Endothelial cell of umbilical vein (primary cell): ENCODE data around the gene LILRB3. TPM values are rescaled to one million over a fixed set of nuclear protein-coding genes. Genes with fewer than 3 reads are reported as not detected.

Source experiments
- BruUV-seq: library from RNA; stranded (reverse); fragments of 400-500 nt; replicated peaks from 2 replicates; lab custom pipeline; 2021; lab: Mats Ljungman, UMichigan
- CTCF ChIA-PET: fragments of 300-600, 350-600 bp; sonication (Branson Sonifier 250); formaldehyde crosslinking; loops from one replicate; lab custom pipeline; 2021; ENCODE audit warnings: antibody characterized with exemption, inconsistent platforms; lab: Charles Lee
- POLR2A ChIA-PET: fragments of 300-600, 350-600 bp; sonication (Branson Sonifier 250); formaldehyde crosslinking; loops from one replicate; lab custom pipeline; 2021; ENCODE audit warnings: antibody characterized with exemption, inconsistent platforms; lab: Charles Lee
- DNase-seq: peaks from one replicate; pipeline ENCODE4 v3.0.0-alpha.2; 2011; ENCODE audit warnings: low read depth, low spot score
- FAIRE-seq: peaks from 2 replicates; lab custom pipeline; 2011; peaks lifted over from hg19 to GRCh38; lab: Jason Lieb, UNC
- H2AFZ ChIP-seq: 2 replicates; pipeline ENCODE4 v1.6.0; 2012; ENCODE audit warnings: low read depth, low read length, control low read depth, inconsistent platforms
- H3K27ac ChIP-seq: 2 replicates; pipeline ENCODE4 v1.5.1; 2011; ENCODE audit warnings: low read depth, mild to moderate bottlenecking, control low read depth, low read length, moderate library complexity; ENCODE audit not compliant: insufficient read depth
- H3K27me3 ChIP-seq, 2 experiments: 2 replicates each; pipeline versions ENCODE4 v1.6.0 to v1.6.1; 2011; ENCODE audit warnings: low read length in 2 of 2, mixed read lengths in 1 of 2; ENCODE audit not compliant: control insufficient read depth in 2 of 2, insufficient read depth in 2 of 2
- H3K36me3 ChIP-seq, 2 experiments: 2 replicates in 1 of 2; 3 replicates in 1 of 2; pipeline ENCODE4 v1.5.1; 2011; ENCODE audit warnings: low read length in 2 of 2, mild to moderate bottlenecking in 1 of 2, moderate library complexity in 1 of 2; ENCODE audit not compliant: control insufficient read depth in 2 of 2, insufficient read depth in 2 of 2; ENCODE audit errors: extremely low read depth in 1 of 2
- H3K4me1 ChIP-seq: 3 replicates; pipeline ENCODE4 v1.5.1; 2011; ENCODE audit warnings: mild to moderate bottlenecking, low read length; ENCODE audit not compliant: control insufficient read depth, insufficient read depth; ENCODE audit errors: extremely low read depth
- H3K4me2 ChIP-seq: 2 replicates; pipeline ENCODE4 v1.6.1; 2011; ENCODE audit warnings: low read length, control low read depth, mixed read lengths; ENCODE audit not compliant: insufficient read depth
- H3K4me3 ChIP-seq, 3 experiments: fragments of 200-600 bp in 1 of 3; sonication (generic), shearing (Covaris generic) in 1 of 3; replicated peaks in 1 of 3; 2 replicates each; pipeline ENCODE4 v1.5.1; 2011 to 2016; ENCODE audit warnings: control low read depth in 3 of 3, low read length in 3 of 3, mild to moderate bottlenecking in 2 of 3, inconsistent platforms in 1 of 3, low read depth in 1 of 3, moderate library complexity in 1 of 3; ENCODE audit not compliant: insufficient read depth in 1 of 3
- H3K79me2 ChIP-seq: 2 replicates; pipeline ENCODE4 v1.6.0; 2012; ENCODE audit warnings: low read length, inconsistent platforms; ENCODE audit not compliant: control insufficient read depth, insufficient read depth
- H3K9ac ChIP-seq: replicated peaks from 2 replicates; pipeline ENCODE3; 2011; ENCODE audit warnings: low read length, control low read depth; ENCODE audit not compliant: insufficient read depth; ENCODE audit errors: extremely low read depth
- H3K9me1 ChIP-seq: replicated peaks from 3 replicates; pipeline ENCODE4 v1.6.0; 2011; ENCODE audit warnings: mild to moderate bottlenecking, low read length; ENCODE audit not compliant: control insufficient read depth, insufficient read depth; ENCODE audit errors: extremely low read depth
- H3K9me3 ChIP-seq: replicated peaks from 2 replicates; pipeline ENCODE4 v1.5.1; 2012; ENCODE audit warnings: low read length, inconsistent platforms; ENCODE audit not compliant: control insufficient read depth, insufficient read depth
- H4K20me1 ChIP-seq: replicated peaks from 2 replicates; pipeline ENCODE3; 2011; ENCODE audit warnings: mild to moderate bottlenecking, low read length; ENCODE audit not compliant: control insufficient read depth, insufficient read depth; ENCODE audit errors: extremely low read depth
- CTCF ChIP-seq, 2 donors: IDR thresholded peaks; 1 replicate in 1 of 2; 2 replicates in 1 of 2; pipeline ENCODE4 v1.5.1; 2011; ENCODE audit warnings: low read length in 2 of 2, mild to moderate bottlenecking in 2 of 2, moderate library complexity in 2 of 2, control low read depth in 1 of 2, inconsistent platforms in 1 of 2, low read depth in 1 of 2; ENCODE audit not compliant: insufficient read depth in 1 of 2; ENCODE audit errors: extremely low read depth in 1 of 2
- EZH2 ChIP-seq: IDR thresholded peaks from 2 replicates; pipeline ENCODE4 v1.6.1; 2012; ENCODE audit warnings: borderline replicate concordance, low read depth, mild to moderate bottlenecking, moderate library complexity, low read length, inconsistent platforms; ENCODE audit not compliant: severe bottlenecking
- FOS ChIP-seq: IDR thresholded peaks from 2 replicates; pipeline ENCODE4 v1.6.1; 2011; ENCODE audit warnings: mild to moderate bottlenecking, low read length, moderate library complexity, borderline replicate concordance; ENCODE audit not compliant: insufficient read depth
- GATA2 ChIP-seq: IDR thresholded peaks from 2 replicates; pipeline ENCODE4 v1.7.0; 2011; ENCODE audit warnings: low read depth, mild to moderate bottlenecking, moderate library complexity, mixed read lengths, low read length; ENCODE audit not compliant: insufficient read length, insufficient read depth
- JUN ChIP-seq: IDR thresholded peaks from 2 replicates; pipeline ENCODE4 v1.6.1; 2011; ENCODE audit warnings: borderline replicate concordance, low read depth; ENCODE audit not compliant: insufficient read length, insufficient read depth
- MAX ChIP-seq: IDR thresholded peaks from 2 replicates; pipeline ENCODE4 v1.6.1; 2011; ENCODE audit not compliant: insufficient read depth, insufficient read length
- MYC ChIP-seq: IDR thresholded peaks from one replicate; pipeline ENCODE4 v1.6.1; 2011; ENCODE audit warnings: mild to moderate bottlenecking, low read depth, low read length
- POLR2A ChIP-seq: IDR thresholded peaks from 2 replicates; pipeline ENCODE4 v1.6.1; 2012; ENCODE audit warnings: low read depth, mild to moderate bottlenecking, control low read depth, low read length
- POLR2AphosphoS5 ChIP-seq: IDR thresholded peaks from 2 replicates; pipeline ENCODE4 v1.6.1; 2012; ENCODE audit warnings: low read depth, mild to moderate bottlenecking, control low read depth, low read length, moderate library complexity; ENCODE audit not compliant: insufficient read depth
- dilution Hi-C: fragments of 300-500 bp; cut with MboI; formaldehyde crosslinking; loops from one replicate; pipeline ENCODE4 v1.15.0; 2019; ENCODE audit warnings: low sequenced_read_pairs; ENCODE audit not compliant: extremely low pct_ligation_motif_present
- intact Hi-C: fragments of 100-400 bp; cut with micrococcal nuclease; formaldehyde crosslinking; loops from one replicate; pipeline ENCODE4 v1.10.0; 2022
- polyA plus RNA-seq, 4 experiments: library from polyadenylated mRNA; depleted of rRNA in 3 of 4; stranded (reverse) in 3 of 4; unstranded in 1 of 4; fragments of >200 nt; gene quantifications; 2 replicates each; pipeline versions ENCODE4 v1.2.1 to v1.2.3, GENCODE V29; 2011 to 2012; ENCODE audit warnings: missing spikeins in 1 of 4
- small RNA-seq: library from RNA; depleted of rRNA; stranded (forward); fragments of <200 nt; gene quantifications from one replicate; pipeline ENCODE3, GENCODE V24; 2012; ENCODE audit warnings: low replicate concordance, low read depth; ENCODE audit not compliant: insufficient read depth, insufficient read length
- total RNA-seq: library from RNA; stranded (reverse); gene quantifications from 2 replicates; pipeline ENCODE4 v1.2.3, GENCODE V29; 2021

Gene LILRB3
- total and polyA plus RNA-seq, 2 donors (not counting 3 experiments of a cell fraction or from before 2014, with no cell fraction given), result not detected

- ChIA-PET CTCF (interaction anchor here (0.6 to 1.9 kb wide), 16 partner anchors 13 to 223 kb away, joined by 3 to 25 read pairs (median 4); partner anchors contain the start of genes CNOT3, MBOAT7 and TSEN34), POLR2A (interaction anchor here (0.6 kb wide), 1 partner anchor 20 kb away, joined by 3 read pairs; no protein-coding TSS in a partner anchor)
- no peaks in the 10 kb centered on the region for H3K4me1 ChIP-seq
- dilution Hi-C loops (no loop called here), intact Hi-C loops (loop anchor here (1.0 kb wide), 3 partner anchors 42 to 98 kb away; no protein-coding TSS in a partner anchor)
- peak; percentile 92 for FAIRE-seq
- H4K20me1 ChIP-seq, result no peaks in the 10 kb centered on the region
- no peak overlapping the region for H3K27ac ChIP-seq
- no peaks in the 10 kb centered on the region for H3K79me2 ChIP-seq
- H3K27me3 ChIP-seq, result peaks cover 0 to 8% of the 10 kb centered on the region in 2 experiments
- no peak overlapping the region for H3K9ac ChIP-seq
- no peak overlapping the region for H3K4me2 ChIP-seq
- no peaks in the 10 kb centered on the region for H3K9me3 ChIP-seq
- H3K4me3 ChIP-seq, result no peak overlapping the region
- DNase-seq, result peak; percentile 82
- H3K36me3 ChIP-seq, result no peaks in the 10 kb centered on the region
- no TSS peak for BruUV-seq
- no peaks in the 10 kb centered on the region for H3K9me1 ChIP-seq
- H2AFZ ChIP-seq, result no peak overlapping the region
- TF ChIP-seq POLR2AphosphoS5 (peak; percentile 29), CTCF (IDR thresholded peaks at IDR 0.05; ENCODE audit: extremely low read depth in 1 of 2, insufficient read depth in 1 of 2, low read depth in 1 of 2, low read length in 2 of 2) (peak; percentile 82 to 96), GATA2 (no peak), JUN (no peak), MAX (no peak), POLR2A (no peak), EZH2 (no peak), FOS (no peak), MYC (no peak)
Measured at GRCh38 chr19:54168174-54168917, 54.5 kb downstream of the LILRB3 start.

Small RNA genes lying within 50 kb of the gene (small RNA-seq; reads per million reads assigned to genes)
- not detected for gene RNU6-1307P

Other genes with a start within 250 kb of the LILRB3 start
- 4.0 and 5.4 TPM in 2 replicates for gene CACNG6, start 231.4 kb downstream of the LILRB3 start, total RNA-seq
- gene CACNG6, start 231.4 kb downstream of the LILRB3 start, polyA plus RNA-seq, result 3.9 and 5.0 TPM in 2 replicates
- gene VSTM1, start 159.1 kb downstream of the LILRB3 start, total RNA-seq, result not detected in 2 replicates
- gene VSTM1, start 159.1 kb downstream of the LILRB3 start, polyA plus RNA-seq, result not detected in 2 replicates
- gene TARM1, start 141.6 kb downstream of the LILRB3 start, total RNA-seq, result not detected in 2 replicates
- gene TARM1, start 141.6 kb downstream of the LILRB3 start, polyA plus RNA-seq, result not detected in 2 replicates
- not detected in 2 replicates for gene OSCAR, start 122.2 kb downstream of the LILRB3 start, total RNA-seq
- gene OSCAR, start 122.2 kb downstream of the LILRB3 start, polyA plus RNA-seq, result 0.08 and 0.10 TPM in 2 replicates
- 119 and 132 TPM in 2 replicates for gene NDUFA3, start 120.2 kb downstream of the LILRB3 start, total RNA-seq
- gene NDUFA3, start 120.2 kb downstream of the LILRB3 start, polyA plus RNA-seq, result 95.5 and 107 TPM in 2 replicates
- gene TFPT, start 107.3 kb downstream of the LILRB3 start, total RNA-seq, result 32.1 and 36.2 TPM in 2 replicates
- 28.3 and 29.3 TPM in 2 replicates for gene TFPT, start 107.3 kb downstream of the LILRB3 start, polyA plus RNA-seq
- gene PRPF31, start 107.3 kb downstream of the LILRB3 start, total RNA-seq, result 99.1 and 101 TPM in 2 replicates
- 70.8 and 76.2 TPM in 2 replicates for gene PRPF31, start 107.3 kb downstream of the LILRB3 start, polyA plus RNA-seq
- gene CNOT3, start 85.2 kb downstream of the LILRB3 start, total RNA-seq, result 62.4 and 74.7 TPM in 2 replicates
- 16.4 and 20.4 TPM in 2 replicates for gene CNOT3, start 85.2 kb downstream of the LILRB3 start, polyA plus RNA-seq
- 5.0 and 6.9 TPM in 2 replicates for gene LENG1, start 63.3 kb downstream of the LILRB3 start, total RNA-seq
- 2.1 and 3.0 TPM in 2 replicates for gene LENG1, start 63.3 kb downstream of the LILRB3 start, polyA plus RNA-seq
- 0.71 and 0.74 TPM in 2 replicates for gene TMC4, start 49.8 kb downstream of the LILRB3 start, total RNA-seq
- gene TMC4, start 49.8 kb downstream of the LILRB3 start, polyA plus RNA-seq, result 1.7 and 2.4 TPM in 2 replicates
- 175 and 218 TPM in 2 replicates for gene MBOAT7, start 33.4 kb downstream of the LILRB3 start, total RNA-seq
- 204 and 256 TPM in 2 replicates for gene MBOAT7, start 33.4 kb downstream of the LILRB3 start, polyA plus RNA-seq
- 37.4 and 40.7 TPM in 2 replicates for gene TSEN34, start 31.7 kb downstream of the LILRB3 start, total RNA-seq
- 81.9 and 107 TPM in 2 replicates for gene TSEN34, start 31.7 kb downstream of the LILRB3 start, polyA plus RNA-seq
- gene RPS9, start 22.1 kb downstream of the LILRB3 start, total RNA-seq, result 1,192 and 1,260 TPM in 2 replicates
- 3,343 and 4,230 TPM in 2 replicates for gene RPS9, start 22.1 kb downstream of the LILRB3 start, polyA plus RNA-seq
- gene LILRA6, start 19.8 kb upstream of the LILRB3 start, total RNA-seq, result not detected in 2 replicates
- gene LILRA6, start 19.8 kb upstream of the LILRB3 start, polyA plus RNA-seq, result 0.05 TPM in 1 of 2 replicates, not detected in the other
- gene LILRB5, start 34.3 kb upstream of the LILRB3 start, total RNA-seq, result not detected in 2 replicates
- gene LILRB5, start 34.3 kb upstream of the LILRB3 start, polyA plus RNA-seq, result not detected in 2 replicates
- not detected in 2 replicates for gene LILRB2, start 58.1 kb upstream of the LILRB3 start, total RNA-seq
- gene LILRB2, start 58.1 kb upstream of the LILRB3 start, polyA plus RNA-seq, result not detected in 2 replicates
- not detected in 2 replicates for gene LILRA5, start 90.2 kb upstream of the LILRB3 start, total RNA-seq
- gene LILRA5, start 90.2 kb upstream of the LILRB3 start, polyA plus RNA-seq, result not detected in 2 replicates
- not detected in 2 replicates for gene LILRA4, start 116.2 kb upstream of the LILRB3 start, total RNA-seq
- gene LILRA4, start 116.2 kb upstream of the LILRB3 start, polyA plus RNA-seq, result not detected in 2 replicates
- not detected in 2 replicates for gene LAIR1, start 141.9 kb upstream of the LILRB3 start, total RNA-seq
- gene LAIR1, start 141.9 kb upstream of the LILRB3 start, polyA plus RNA-seq, result not detected in 2 replicates
- not detected in 2 replicates for gene TTYH1, start 192.5 kb upstream of the LILRB3 start, total RNA-seq
- gene TTYH1, start 192.5 kb upstream of the LILRB3 start, polyA plus RNA-seq, result not detected in 2 replicates
- 213 and 218 TPM in 2 replicates for gene LENG8, start 226.2 kb upstream of the LILRB3 start, total RNA-seq
- gene LENG8, start 226.2 kb upstream of the LILRB3 start, polyA plus RNA-seq, result 130 and 134 TPM in 2 replicates
- 2.8 and 3.2 TPM in 2 replicates for gene LENG9, start 240.8 kb upstream of the LILRB3 start, total RNA-seq
- gene LENG9, start 240.8 kb upstream of the LILRB3 start, polyA plus RNA-seq, result 0.97 and 1.5 TPM in 2 replicates